GM23248 (cell line): ENCODE measurements around the gene SDC1.

Experiments
- EZH2 ChIP-seq: fragments of 200-600 bp; sonication (generic); IDR thresholded peaks from 2 replicates; pipeline ENCODE4 v1.6.1; 2018; ENCODE audit warnings: antibody characterized with exemption, mild to moderate bottlenecking; ENCODE audit not compliant: insufficient read depth, poor library complexity, severe bottlenecking
- EZH2phosphoT487 ChIP-seq: fragments of 200-600 bp; sonication (generic); IDR thresholded peaks from 2 replicates; pipeline ENCODE4 v1.6.1; 2018; ENCODE audit warnings: antibody characterized with exemption, moderate library complexity, mild to moderate bottlenecking, low read depth; ENCODE audit not compliant: insufficient read depth

DNA sequence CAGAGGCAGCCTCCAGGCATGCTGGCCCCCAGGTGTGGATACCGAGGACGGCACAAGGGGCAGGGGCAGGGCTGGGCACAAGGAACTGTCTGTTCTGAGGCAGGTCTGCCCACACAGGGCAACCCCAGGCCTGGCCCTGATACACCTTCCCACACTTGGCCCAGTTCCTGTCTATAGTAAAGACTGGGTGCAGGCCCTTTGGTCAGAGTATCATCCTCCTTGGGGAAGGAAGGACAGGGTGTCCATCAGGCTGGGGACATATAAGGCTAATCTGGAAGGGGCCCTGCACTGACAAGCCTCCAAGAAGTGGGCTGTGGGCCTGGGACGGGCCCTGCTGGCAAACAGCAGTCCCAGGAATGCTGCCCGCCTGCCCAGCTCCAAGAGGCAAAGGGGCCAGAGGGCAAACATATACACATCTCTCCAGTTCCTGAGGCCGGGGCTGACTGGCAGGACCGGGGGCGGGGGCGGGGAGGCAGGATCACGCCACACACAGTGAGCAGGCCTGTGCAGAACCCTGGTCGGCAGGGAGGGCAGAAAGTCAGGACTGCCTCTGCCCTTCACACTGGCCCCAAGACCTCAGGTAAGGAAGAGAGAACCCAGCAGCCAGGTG lies 18.9 kb downstream of the SDC1 start:
- TF ChIP-seq EZH2 (no peak), EZH2phosphoT487 (no peak)
